Stimulated activated naive CD8-positive, alpha-beta T cell treated with anti-CD3 and anti-CD28 coated beads, Interleukin-15, amount 100 ng/mL, for 72 hours (primary cell): ENCODE measurements around the gene TEKTIP1.

Experiments
- ATAC-seq: fragments of 150-1000 bp; cut with Tn5 transposase; 2 replicates; pipeline ENCODE4 v1.10.0; 2021; ENCODE audit warnings: mild to moderate bottlenecking, moderate library complexity
- DNase-seq, 2 donors: peaks; one replicate each; pipeline ENCODE4 v3.0.0; 2021 to 2022
- H3K27ac Mint-ChIP-seq, 2 donors: one replicate each; pipeline ENCODE4 v1.8.0; 2022; ENCODE audit warnings: mild to moderate bottlenecking in 2 of 2, mixed read lengths in 2 of 2, moderate library complexity in 2 of 2
- H3K27me3 Mint-ChIP-seq: one replicate; pipeline ENCODE4 v1.8.0; 2022; ENCODE audit warnings: mixed read lengths
- H3K4me1 Mint-ChIP-seq: one replicate; pipeline ENCODE4 v1.8.0; 2022; ENCODE audit warnings: mild to moderate bottlenecking, mixed read lengths
- H3K4me3 Mint-ChIP-seq, 2 donors: one replicate each; pipeline ENCODE4 v1.8.0; 2022; ENCODE audit warnings: mild to moderate bottlenecking in 2 of 2, mixed read lengths in 2 of 2, moderate library complexity in 1 of 2
- H3K9me3 Mint-ChIP-seq, 2 donors: one replicate each; pipeline ENCODE4 v1.8.0; 2022; ENCODE audit warnings: mixed read lengths in 2 of 2

The TEKTIP1 gene

GRCh38 chr19:3589949-3590348 is 51.0 kb downstream of the TEKTIP1 start:
- DNase-seq (no peak), ATAC-seq (no peak)
- no peaks in the 10 kb centered on the region for H3K27me3 Mint-ChIP-seq
- peaks cover 0 to 6% of the 10 kb centered on the region in 2 donors for H3K9me3 Mint-ChIP-seq
- H3K27ac Mint-ChIP-seq = no peak overlapping the region
- no peak overlapping the region for H3K4me3 Mint-ChIP-seq
- H3K4me1 Mint-ChIP-seq = peaks cover 9% of the 10 kb centered on the region

DNA sequence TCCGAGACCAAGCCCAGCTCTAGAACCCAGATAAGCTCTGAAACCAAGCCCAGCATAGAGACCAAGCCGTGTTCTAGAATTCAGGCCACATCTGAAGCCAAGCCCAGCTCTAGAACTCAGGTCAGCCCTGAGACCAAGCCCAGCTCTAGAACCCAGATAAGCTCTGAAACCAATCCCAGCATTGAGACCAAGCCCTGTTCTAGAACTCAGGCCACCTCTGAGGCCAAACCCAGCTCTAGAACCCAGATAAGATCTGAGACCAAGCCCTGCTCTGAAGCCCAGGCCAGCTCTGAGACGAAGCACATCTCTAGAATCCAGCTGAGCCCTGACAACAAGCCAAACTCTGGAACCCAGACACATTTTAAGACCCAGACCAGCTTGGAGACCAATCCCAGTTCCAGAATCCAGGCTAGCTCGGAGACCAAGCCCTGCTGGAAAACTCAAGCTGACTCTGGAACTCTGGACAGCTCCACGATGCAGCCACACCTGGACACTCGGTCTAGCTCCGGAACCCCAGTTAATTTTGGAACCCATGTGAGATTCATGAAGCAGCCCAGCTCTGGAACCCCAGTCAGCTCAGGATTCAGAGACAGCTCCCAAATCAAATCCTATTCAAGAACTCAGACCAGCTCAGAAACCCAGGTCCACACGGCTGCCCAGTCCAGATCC is 52.2 kb downstream of the TEKTIP1 start:
- ATAC-seq = no peak

GRCh38 chr19:3591876-3592613 is 53.1 kb downstream of the TEKTIP1 start:
- Mint-ChIP-seq H3K27me3 (no peaks in the 10 kb centered on the region), H3K4me1 (no peaks in the 10 kb centered on the region), H3K4me3 (no peak overlapping the region), H3K9me3 (peaks cover 0 to 6% of the 10 kb centered on the region in 2 donors), H3K27ac (no peak overlapping the region)
- ATAC-seq (no peak), DNase-seq (no peak)

More for the DNA sequence above, 52.2 kb downstream of the TEKTIP1 start:
- DNase-seq = no peak
- Mint-ChIP-seq H3K4me3 (no peak overlapping the region), H3K4me1 (peaks cover 4% of the 10 kb centered on the region), H3K9me3 (peaks cover 0 to 6% of the 10 kb centered on the region in 2 donors), H3K27ac (no peak overlapping the region), H3K27me3 (no peaks in the 10 kb centered on the region)

GRCh38 chr19:3593156-3593555 is 54.2 kb downstream of the TEKTIP1 start:
- ATAC-seq (no peak), DNase-seq (no peak)
- Mint-ChIP-seq H3K27me3 (no peaks in the 10 kb centered on the region), H3K4me3 (no peak overlapping the region), H3K9me3 (peaks cover 0 to 6% of the 10 kb centered on the region in 2 donors), H3K4me1 (no peaks in the 10 kb centered on the region), H3K27ac (no peak overlapping the region)
